ENCODE results near the gene MTRR. TPM values are rescaled to one million over a fixed set of nuclear protein-coding genes. Genes with fewer than 3 reads are reported as not detected.

MTRR gene
- total and polyA plus RNA-seq, 8 donors: 9.7 to 53.9 (median 18.5) TPM

DNA sequence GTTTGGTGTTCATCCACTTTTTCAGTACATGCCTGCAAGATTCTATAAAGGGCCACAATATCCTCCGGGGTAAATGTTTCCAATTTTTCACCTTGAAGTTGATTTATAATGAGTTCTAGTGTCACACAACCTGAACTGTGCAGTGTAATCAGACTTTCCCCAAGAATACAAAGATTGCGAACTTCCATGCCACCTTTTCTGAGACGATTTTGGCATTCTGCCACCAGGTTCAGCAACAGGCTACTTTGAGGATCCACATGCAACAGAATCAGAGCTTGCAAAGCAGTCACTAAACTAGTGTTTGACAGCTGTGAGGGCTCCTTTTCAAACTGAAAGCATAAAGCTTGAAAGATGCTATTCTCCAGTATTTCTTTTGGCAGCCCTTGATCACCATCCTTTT is 1.7 kb upstream of the MTRR start:
- TF ChIP-seq, protein P1, sequence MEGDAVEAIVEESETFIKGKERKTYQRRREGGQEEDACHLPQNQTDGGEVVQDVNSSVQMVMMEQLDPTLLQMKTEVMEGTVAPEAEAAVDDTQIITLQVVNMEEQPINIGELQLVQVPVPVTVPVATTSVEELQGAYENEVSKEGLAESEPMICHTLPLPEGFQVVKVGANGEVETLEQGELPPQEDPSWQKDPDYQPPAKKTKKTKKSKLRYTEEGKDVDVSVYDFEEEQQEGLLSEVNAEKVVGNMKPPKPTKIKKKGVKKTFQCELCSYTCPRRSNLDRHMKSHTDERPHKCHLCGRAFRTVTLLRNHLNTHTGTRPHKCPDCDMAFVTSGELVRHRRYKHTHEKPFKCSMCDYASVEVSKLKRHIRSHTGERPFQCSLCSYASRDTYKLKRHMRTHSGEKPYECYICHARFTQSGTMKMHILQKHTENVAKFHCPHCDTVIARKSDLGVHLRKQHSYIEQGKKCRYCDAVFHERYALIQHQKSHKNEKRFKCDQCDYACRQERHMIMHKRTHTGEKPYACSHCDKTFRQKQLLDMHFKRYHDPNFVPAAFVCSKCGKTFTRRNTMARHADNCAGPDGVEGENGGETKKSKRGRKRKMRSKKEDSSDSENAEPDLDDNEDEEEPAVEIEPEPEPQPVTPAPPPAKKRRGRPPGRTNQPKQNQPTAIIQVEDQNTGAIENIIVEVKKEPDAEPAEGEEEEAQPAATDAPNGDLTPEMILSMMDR (IDR thresholded peaks at IDR 0.05): no peak
- TF ChIP-seq POLR2AphosphoS5 (IDR thresholded peaks at IDR 0.05): no peak
- TF ChIP-seq POLR2A (IDR thresholded peaks at IDR 0.05): no peak
- no peak for TF ChIP-seq EP300 (IDR thresholded peaks at IDR 0.05)
- intact Hi-C loops (cut with DNase I; ENCODE audit: low total_unique reads): loop anchor here (10.0 kb wide), 1 partner anchor 1242 kb away; no protein-coding TSS in a partner anchor
- H3K9me3 ChIP-seq: no peaks in the 10 kb centered on the region
- no peak overlapping the region for H3K4me3 ChIP-seq
- no peak overlapping the region for H3K27ac ChIP-seq
- H3K4me1 ChIP-seq: peaks cover 11 to 56% (median 38%) of the 10 kb centered on the region in 4 donors
- WGBS, 5 donors: 54 to 75% (median 65%) methylated on average over 3 of the region's 3 CpGs
- no peak for DNase-seq
- H3K27me3 ChIP-seq: no peaks in the 10 kb centered on the region
- H3K36me3 ChIP-seq: peaks cover 4 to 32% (median 27%) of the 10 kb centered on the region in 4 donors

DNA sequence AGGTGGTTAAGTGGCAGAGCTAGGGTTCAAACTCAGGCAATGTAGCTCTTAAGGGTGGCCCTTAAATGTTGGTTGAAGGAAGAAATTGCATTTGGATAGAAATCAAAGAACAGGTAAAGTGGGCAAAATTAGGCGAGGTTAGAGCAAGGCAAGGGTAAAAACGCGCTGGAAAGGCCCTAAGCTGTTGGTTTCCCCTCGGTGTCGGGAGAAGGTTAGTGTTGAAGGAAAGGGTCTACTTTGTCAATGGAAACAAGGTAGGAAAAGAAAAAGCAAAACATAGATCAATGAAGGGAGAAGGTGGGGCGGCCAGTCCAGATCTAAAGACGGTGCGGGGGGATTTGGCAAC is 548 bp upstream of the MTRR start:
- intact Hi-C loops (cut with DNase I; ENCODE audit: low total_unique reads): loop anchor here (10.0 kb wide), 1 partner anchor 1244 kb away; no protein-coding TSS in a partner anchor
- DNase-seq: no peak
- peak overlapping the region; percentile 76 to 98 (median 93) for H3K4me3 ChIP-seq
- TF ChIP-seq POLR2A (IDR thresholded peaks at IDR 0.05) (no peak), POLR2AphosphoS5 (IDR thresholded peaks at IDR 0.05) (no peak), EP300 (IDR thresholded peaks at IDR 0.05) (no peak)
- TF ChIP-seq, protein P1 (IDR thresholded peaks at IDR 0.05): no peak
- H3K9me3 ChIP-seq: no peaks in the 10 kb centered on the region
- peaks cover 3 to 26% (median 21%) of the 10 kb centered on the region in 4 donors for H3K36me3 ChIP-seq
- peaks cover 11 to 65% (median 42%) of the 10 kb centered on the region in 4 donors for H3K4me1 ChIP-seq
- H3K27ac ChIP-seq: peak overlapping the region; percentile 86 to 95 (median 91)
- no peaks in the 10 kb centered on the region for H3K27me3 ChIP-seq
- 0 to 2% (median 0%) methylated on average over 8 of the region's 8 CpGs for WGBS, 5 donors

DNA sequence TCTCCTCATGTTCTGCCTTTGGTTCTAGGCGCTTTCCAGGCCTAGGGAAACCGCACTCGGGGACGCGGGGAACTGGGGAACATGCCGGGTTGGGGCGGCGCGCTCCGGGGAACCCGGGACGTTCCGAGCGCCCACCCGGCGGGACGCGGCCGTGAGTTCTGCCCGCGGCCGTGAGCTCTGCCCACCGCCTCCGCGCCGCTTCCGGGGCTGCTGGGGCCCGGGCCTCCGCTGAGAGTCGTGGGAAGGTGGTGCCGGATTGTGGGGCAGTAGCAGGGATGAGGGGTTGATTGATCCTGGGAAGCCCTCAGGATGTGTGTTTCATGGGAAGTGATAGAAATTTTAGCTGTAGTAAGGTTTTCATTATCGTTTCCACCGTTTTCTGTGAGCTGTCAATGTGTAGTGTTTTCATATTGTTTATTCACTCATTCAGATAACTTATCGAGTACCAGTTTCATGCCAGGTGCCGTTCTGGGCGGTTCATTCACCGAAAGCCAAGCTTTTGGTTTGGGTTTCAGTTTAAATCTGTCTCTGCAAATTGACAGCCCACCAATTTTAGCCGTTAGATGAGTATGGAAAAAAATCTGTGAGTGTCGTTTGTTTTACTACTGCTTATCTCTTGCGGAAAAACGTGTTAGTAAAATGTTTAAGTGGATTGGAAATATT is 657 bp downstream of the MTRR start:
- TF ChIP-seq, protein P1 (IDR thresholded peaks at IDR 0.05): no peak
- TF ChIP-seq EP300 (IDR thresholded peaks at IDR 0.05) (no peak), POLR2AphosphoS5 (IDR thresholded peaks at IDR 0.05) (no peak)
- H3K27ac ChIP-seq: peak overlapping the region; percentile 86 to 95 (median 91)
- no peaks in the 10 kb centered on the region for H3K9me3 ChIP-seq
- peaks cover 11 to 65% (median 42%) of the 10 kb centered on the region in 4 donors for H3K4me1 ChIP-seq
- peak overlapping the region; percentile 76 to 98 (median 93) for H3K4me3 ChIP-seq
- WGBS, 5 donors: 1 to 2% (median 1%) methylated on average over 13 to 41 of the region's 41 CpGs
- H3K27me3 ChIP-seq: no peaks in the 10 kb centered on the region
- peaks cover 3 to 21% (median 15%) of the 10 kb centered on the region in 4 donors for H3K36me3 ChIP-seq
- peak; percentile 36 to 48 for DNase-seq
- intact Hi-C loops (cut with DNase I; ENCODE audit: low total_unique reads): loop anchor here (10.0 kb wide), 1 partner anchor 1245 kb away; no protein-coding TSS in a partner anchor

DNA sequence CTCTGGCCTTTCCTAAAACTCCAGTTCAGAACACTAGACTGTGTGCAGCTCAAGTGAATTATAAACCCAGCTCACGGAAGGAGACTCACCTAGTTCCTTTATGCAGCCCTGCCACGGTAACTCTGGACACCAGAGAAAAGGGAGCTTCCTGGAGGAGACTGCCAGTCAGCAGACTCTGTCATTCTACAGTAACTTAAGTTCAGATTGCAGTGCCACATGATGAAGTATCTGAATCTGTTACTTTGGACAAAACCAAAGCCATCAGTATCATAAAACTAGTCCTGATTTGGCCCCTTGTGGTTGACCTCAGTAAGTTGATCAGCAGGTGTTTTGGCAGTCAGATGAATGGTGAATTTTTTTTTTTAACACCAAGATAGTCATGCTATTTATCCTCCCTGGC is 2.7 kb downstream of the MTRR start:
- Histone ChIP-seq H3K36me3 (peaks cover 17 to 31% (median 23%) of the 10 kb centered on the region in 4 donors), H3K27me3 (no peaks in the 10 kb centered on the region), H3K9me3 (no peaks in the 10 kb centered on the region), H3K4me1 (peaks cover 11 to 56% (median 36%) of the 10 kb centered on the region in 4 donors), H3K27ac (no peak overlapping the region), H3K4me3 (no peak overlapping the region)
- intact Hi-C loops (cut with DNase I; ENCODE audit: low total_unique reads): no loop called here
- DNase-seq: no peak
- 20 to 62% (median 42%) methylated on average over 2 of the region's 2 CpGs for WGBS, 5 donors
- TF ChIP-seq, protein P1 (IDR thresholded peaks at IDR 0.05): no peak
- TF ChIP-seq POLR2AphosphoS5 (IDR thresholded peaks at IDR 0.05) (no peak), EP300 (IDR thresholded peaks at IDR 0.05) (no peak), POLR2A (IDR thresholded peaks at IDR 0.05) (no peak)

All from stomach (tissue), 9 donors.